SK-N-SH treated with all-trans-retinoic acid at 6 μM for 48 hours (cell line): Measurements from ENCODE around the gene MCM3.

Source experiments
- ATAC-seq: fragments of 200-7000 bp; cut with Tn5 transposase; 3 replicates; pipeline ENCODE4 v1.9.1; 2020; ENCODE audit warnings: mild to moderate bottlenecking, moderate library complexity
- ARNTL ChIP-seq: fragments of 450-650 bp; formaldehyde crosslinking; IDR thresholded peaks from 2 replicates; pipeline ENCODE4 v1.5.0; 2020; ENCODE audit warnings: low read depth, mild to moderate bottlenecking, moderate library complexity, borderline replicate concordance
- BACH2 ChIP-seq: fragments of 250-450 bp; sonication (Bioruptor Pico); IDR thresholded peaks from 2 replicates; pipeline ENCODE4 v1.9.0; 2021; ENCODE audit warnings: mild to moderate bottlenecking, borderline replicate concordance
- CREB5 ChIP-seq: fragments of 250-450 bp; sonication (Bioruptor Pico); IDR thresholded peaks from 2 replicates; pipeline ENCODE4 v1.5.1; 2020; ENCODE audit warnings: low read depth, mild to moderate bottlenecking, moderate library complexity
- CSDC2 ChIP-seq: fragments of 250-450 bp; sonication (Bioruptor Pico); IDR thresholded peaks from 2 replicates; pipeline ENCODE4 v1.5.0; 2020; ENCODE audit warnings: mild to moderate bottlenecking, moderate library complexity
- ESRRG ChIP-seq: fragments of 250-450 bp; sonication (Bioruptor Pico); IDR thresholded peaks from 2 replicates; pipeline ENCODE4 v1.6.1; 2021; ENCODE audit warnings: mild to moderate bottlenecking
- GLIS3 ChIP-seq: fragments of 250-450 bp; sonication (Bioruptor Pico); IDR thresholded peaks from 2 replicates; pipeline ENCODE4 v1.5.0; 2020; ENCODE audit warnings: mild to moderate bottlenecking, moderate library complexity
- ISL1 ChIP-seq: fragments of 250-450 bp; sonication (Bioruptor Pico); IDR thresholded peaks from 2 replicates; pipeline ENCODE4 v2.1.2; 2022; ENCODE audit warnings: mild to moderate bottlenecking, moderate library complexity
- OSR1 ChIP-seq: fragments of 250-450 bp; sonication (Bioruptor Pico); IDR thresholded peaks from 2 replicates; pipeline ENCODE4 v1.8.0; 2022; ENCODE audit warnings: moderate library complexity, mild to moderate bottlenecking, inconsistent platforms
- PATZ1 ChIP-seq: fragments of 250-450 bp; sonication (Bioruptor Pico); IDR thresholded peaks from 2 replicates; pipeline ENCODE4 v1.8.0; 2020; ENCODE audit warnings: mild to moderate bottlenecking, moderate library complexity, borderline replicate concordance
- POU6F1 ChIP-seq: fragments of 250-450 bp; sonication (Bioruptor Pico); IDR thresholded peaks from 2 replicates; pipeline ENCODE4 v1.8.0; 2021; ENCODE audit warnings: low read depth, mild to moderate bottlenecking, moderate library complexity, borderline replicate concordance
- PPARA ChIP-seq: fragments of 250-450 bp; sonication (Bioruptor Pico); IDR thresholded peaks from 2 replicates; pipeline ENCODE4 v1.5.0; 2020; ENCODE audit warnings: mild to moderate bottlenecking, borderline replicate concordance
- RARB ChIP-seq: fragments of 250-450 bp; sonication (Bioruptor Pico); IDR thresholded peaks from 2 replicates; pipeline ENCODE4 v1.8.0; 2021; ENCODE audit warnings: mild to moderate bottlenecking, moderate library complexity
- SNAI2 ChIP-seq: fragments of 250-450 bp; sonication (Bioruptor Pico); IDR thresholded peaks from 2 replicates; pipeline ENCODE4 v1.5.0; 2020; ENCODE audit warnings: mild to moderate bottlenecking, moderate library complexity
- TCF4 ChIP-seq: fragments of 250-450 bp; sonication (Bioruptor Pico); IDR thresholded peaks from 2 replicates; pipeline ENCODE4 v1.8.0; 2021; ENCODE audit warnings: mild to moderate bottlenecking, moderate library complexity, borderline replicate concordance
- TOX ChIP-seq: fragments of 250-450 bp; sonication (Bioruptor Pico); IDR thresholded peaks from 2 replicates; pipeline ENCODE4 v1.8.0; 2021; ENCODE audit warnings: mild to moderate bottlenecking, moderate library complexity, borderline replicate concordance
- TSHZ2 ChIP-seq: fragments of 250-450 bp; sonication (Bioruptor Pico); IDR thresholded peaks from 2 replicates; pipeline ENCODE4 v1.5.0; 2020; ENCODE audit warnings: mild to moderate bottlenecking, moderate library complexity
- ZC3H10 ChIP-seq: fragments of 250-450 bp; sonication (Bioruptor Pico); IDR thresholded peaks from 2 replicates; pipeline ENCODE4 v1.5.1; 2021; ENCODE audit warnings: mild to moderate bottlenecking, moderate library complexity
- ZFP3 ChIP-seq: fragments of 250-450 bp; sonication (Bioruptor Pico); IDR thresholded peaks from 2 replicates; pipeline ENCODE4 v1.5.0; 2020; ENCODE audit warnings: mild to moderate bottlenecking, moderate library complexity
- ZFP30 ChIP-seq: fragments of 450-650 bp; formaldehyde crosslinking; IDR thresholded peaks from 2 replicates; pipeline ENCODE4 v1.5.0; 2022; ENCODE audit warnings: mild to moderate bottlenecking, moderate library complexity
- ZNF565 ChIP-seq: fragments of 450-650 bp; formaldehyde crosslinking; conservative IDR thresholded peaks from 2 replicates; pipeline ENCODE4 v1.5.0; 2020; ENCODE audit warnings: low read depth, mild to moderate bottlenecking, moderate library complexity
- ZNF70 ChIP-seq: fragments of 450-650 bp; formaldehyde crosslinking; IDR thresholded peaks from 2 replicates; pipeline ENCODE4 v1.5.0; 2020; ENCODE audit warnings: mild to moderate bottlenecking, moderate library complexity
- ZNF8 ChIP-seq: fragments of 450-650 bp; formaldehyde crosslinking; IDR thresholded peaks from 2 replicates; pipeline ENCODE4 v1.5.0; 2020; ENCODE audit warnings: mild to moderate bottlenecking, moderate library complexity

The MCM3 gene

GRCh38 chr6:52288216-52288615, 3.7 kb upstream of the MCM3 start (continued):
- no peak for TF ChIP-seq CSDC2 (CRISPR knock-in tag)
- no peak for TF ChIP-seq ARNTL
- TF ChIP-seq GLIS3 (CRISPR knock-in tag): no peak
- no peak for TF ChIP-seq ZNF565 (CRISPR knock-in tag)
- no peak for TF ChIP-seq ZC3H10
- no peak for TF ChIP-seq SNAI2
- TF ChIP-seq ISL1 (CRISPR knock-in tag): no peak
- TF ChIP-seq PPARA: no peak

GRCh38 chr6:52286798-52287432, 2.4 kb upstream of the MCM3 start:
- TF ChIP-seq ZFP30 (CRISPR knock-in tag) (no peak), ZNF70 (CRISPR knock-in tag) (no peak), ARNTL (no peak), ISL1 (CRISPR knock-in tag) (no peak), ZC3H10 (no peak), PPARA (no peak)
- ATAC-seq: peak; percentile 10; the same call in 1 of the 3 replicates

- TF ChIP-seq ZFP30 (CRISPR knock-in tag): no peak
- TF ChIP-seq ESRRG (CRISPR knock-in tag): no peak
- 0 out of 2 replicates have a peak, but pooled peaks have one; percentile 44 for TF ChIP-seq TCF4 (CRISPR knock-in tag)
- peak; percentile 2 for ATAC-seq
Measured at GRCh38 chr6:52285177-52286068, 881 bp upstream of the MCM3 start.

GRCh38 chr6:52284131-52284459, 447 bp downstream of the MCM3 start:
- peak; percentile 1; the same call in 2 of the 3 replicates for ATAC-seq
- TF ChIP-seq RARB (CRISPR knock-in tag): no peak
- no peak for TF ChIP-seq TOX (CRISPR knock-in tag)
- TF ChIP-seq ZFP3 (CRISPR knock-in tag): no peak
- no peak for TF ChIP-seq ZNF565 (CRISPR knock-in tag)
- TF ChIP-seq CREB5 (CRISPR knock-in tag): no peak
- no peak for TF ChIP-seq POU6F1 (CRISPR knock-in tag)

- no peak for ATAC-seq
- TF ChIP-seq ZC3H10 (no peak), ISL1 (CRISPR knock-in tag) (no peak), CSDC2 (CRISPR knock-in tag) (no peak), ARNTL (no peak), ZNF8 (CRISPR knock-in tag) (no peak), POU6F1 (CRISPR knock-in tag) (no peak), PPARA (no peak), GLIS3 (CRISPR knock-in tag) (no peak), ZNF70 (CRISPR knock-in tag) (no peak), CREB5 (CRISPR knock-in tag) (no peak), PATZ1 (CRISPR knock-in tag) (no peak), OSR1 (CRISPR knock-in tag) (no peak), TOX (CRISPR knock-in tag) (no peak), TSHZ2 (CRISPR knock-in tag) (no peak), ZNF565 (CRISPR knock-in tag) (no peak), BACH2 (CRISPR knock-in tag) (no peak)
Measured at GRCh38 chr6:52283111-52283510, 1.4 kb downstream of the MCM3 start.
